Measurements from ENCODE around the gene GRHL3. TPM values are rescaled to one million over a fixed set of nuclear protein-coding genes. Genes with fewer than 3 reads are reported as not detected.

Gene GRHL3
- total and polyA plus RNA-seq, 4 donors = 0.23 to 0.95 (median 0.35) TPM

DNA sequence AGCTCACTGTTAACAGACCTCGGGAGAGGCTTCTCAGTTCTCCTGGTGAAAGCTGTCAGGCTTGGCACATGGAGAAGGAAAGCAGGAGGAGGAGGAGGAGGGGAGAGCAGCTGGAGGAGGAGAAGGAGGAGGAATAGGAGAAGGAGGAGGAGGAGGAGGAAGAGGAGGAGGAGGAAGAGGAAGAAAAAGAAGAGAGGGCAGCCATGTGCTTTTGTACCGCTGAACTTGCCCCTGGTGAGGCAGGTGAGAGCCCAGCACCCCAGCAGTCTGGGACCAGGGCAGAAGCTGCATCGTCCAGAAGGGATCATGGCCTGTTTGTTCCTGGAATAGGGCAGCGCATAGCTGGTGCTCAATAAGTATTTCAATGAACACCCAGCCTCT, 21.3 kb upstream of the GRHL3 start:
- no peak overlapping the region for H3K9ac ChIP-seq (ENCODE audit: insufficient read depth in 1 of 2, low read length in 2 of 2)
- no peak for ATAC-seq (ENCODE audit: insufficient read depth, low FRiP score)

DNA sequence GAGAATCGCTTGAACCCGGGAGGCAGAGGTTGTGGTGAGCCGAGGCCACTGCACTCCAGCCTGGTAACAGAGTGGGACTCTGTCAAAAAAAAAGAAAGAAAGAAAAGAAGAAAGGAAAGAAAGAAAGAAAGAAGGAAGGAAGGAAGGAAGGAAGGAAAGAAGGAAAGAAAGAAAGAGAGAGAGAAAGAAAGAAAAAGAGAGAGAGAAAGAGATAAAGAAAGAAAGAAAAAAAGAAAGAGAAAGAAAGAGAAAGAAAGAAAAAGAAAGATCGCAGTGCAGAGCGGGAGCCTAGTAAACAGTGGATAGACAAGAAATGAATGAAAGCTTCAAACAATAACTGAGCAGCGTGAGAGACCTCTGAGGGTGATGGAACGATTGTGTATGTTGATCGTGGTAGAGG, 20.6 kb upstream of the GRHL3 start:
- H3K36me3 ChIP-seq (ENCODE audit: control insufficient read depth in 4 of 4, insufficient read depth in 4 of 4, low read length in 4 of 4) = no peaks in the 10 kb centered on the region
- TF ChIP-seq, protein P1, sequence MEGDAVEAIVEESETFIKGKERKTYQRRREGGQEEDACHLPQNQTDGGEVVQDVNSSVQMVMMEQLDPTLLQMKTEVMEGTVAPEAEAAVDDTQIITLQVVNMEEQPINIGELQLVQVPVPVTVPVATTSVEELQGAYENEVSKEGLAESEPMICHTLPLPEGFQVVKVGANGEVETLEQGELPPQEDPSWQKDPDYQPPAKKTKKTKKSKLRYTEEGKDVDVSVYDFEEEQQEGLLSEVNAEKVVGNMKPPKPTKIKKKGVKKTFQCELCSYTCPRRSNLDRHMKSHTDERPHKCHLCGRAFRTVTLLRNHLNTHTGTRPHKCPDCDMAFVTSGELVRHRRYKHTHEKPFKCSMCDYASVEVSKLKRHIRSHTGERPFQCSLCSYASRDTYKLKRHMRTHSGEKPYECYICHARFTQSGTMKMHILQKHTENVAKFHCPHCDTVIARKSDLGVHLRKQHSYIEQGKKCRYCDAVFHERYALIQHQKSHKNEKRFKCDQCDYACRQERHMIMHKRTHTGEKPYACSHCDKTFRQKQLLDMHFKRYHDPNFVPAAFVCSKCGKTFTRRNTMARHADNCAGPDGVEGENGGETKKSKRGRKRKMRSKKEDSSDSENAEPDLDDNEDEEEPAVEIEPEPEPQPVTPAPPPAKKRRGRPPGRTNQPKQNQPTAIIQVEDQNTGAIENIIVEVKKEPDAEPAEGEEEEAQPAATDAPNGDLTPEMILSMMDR (IDR thresholded peaks at IDR 0.05; ENCODE audit: control extremely low read depth, extremely low read depth) = no peak
- H3K4me3 ChIP-seq = no peak overlapping the region
- no peak for ATAC-seq (ENCODE audit: insufficient read depth, low FRiP score)
- no peak overlapping the region for H3K9ac ChIP-seq (ENCODE audit: insufficient read depth in 1 of 2, low read length in 2 of 2)
- WGBS, 2 donors = 92 to 95% methylated on average over 8 of the region's 8 CpGs
- peaks cover 0 to 3% (median 0%) of the 10 kb centered on the region in 3 donors for H3K27me3 ChIP-seq (ENCODE audit: control insufficient read depth in 3 of 3, insufficient read depth in 3 of 3, low read length in 2 of 3)
- peaks cover 0 to 20% (median 6%) of the 10 kb centered on the region in 5 donors for H3K4me1 ChIP-seq (ENCODE audit: control insufficient read depth in 5 of 5, insufficient read depth in 5 of 5, low read length in 5 of 5)
- H3K27ac ChIP-seq (ENCODE audit: low read depth in 1 of 2, low read length in 1 of 2) = no peak overlapping the region
- DNase-seq = no peak
- H3K9me3 ChIP-seq (ENCODE audit: control insufficient read depth in 4 of 4, insufficient read depth in 3 of 4, low read length in 3 of 4) = no peaks in the 10 kb centered on the region

More for the DNA sequence above, 21.3 kb upstream of the GRHL3 start:
- no peak overlapping the region for H3K27ac ChIP-seq (ENCODE audit: low read depth in 1 of 2, low read length in 1 of 2)
- TF ChIP-seq, protein P1 (IDR thresholded peaks at IDR 0.05; ENCODE audit: control extremely low read depth, extremely low read depth) = no peak
- no peak for DNase-seq
- H3K9me3 ChIP-seq (ENCODE audit: control insufficient read depth in 4 of 4, insufficient read depth in 3 of 4, low read length in 3 of 4) = no peaks in the 10 kb centered on the region
- H3K27me3 ChIP-seq (ENCODE audit: control insufficient read depth in 3 of 3, insufficient read depth in 3 of 3, low read length in 2 of 3) = peaks cover 0 to 3% (median 0%) of the 10 kb centered on the region in 3 donors
- H3K4me1 ChIP-seq (ENCODE audit: control insufficient read depth in 5 of 5, insufficient read depth in 5 of 5, low read length in 5 of 5) = peaks cover 0 to 20% (median 6%) of the 10 kb centered on the region in 5 donors
- 88 to 93% methylated on average over 4 of the region's 4 CpGs for WGBS, 2 donors
- H3K36me3 ChIP-seq (ENCODE audit: control insufficient read depth in 4 of 4, insufficient read depth in 4 of 4, low read length in 4 of 4) = no peaks in the 10 kb centered on the region
- no peak overlapping the region for H3K4me3 ChIP-seq

DNA sequence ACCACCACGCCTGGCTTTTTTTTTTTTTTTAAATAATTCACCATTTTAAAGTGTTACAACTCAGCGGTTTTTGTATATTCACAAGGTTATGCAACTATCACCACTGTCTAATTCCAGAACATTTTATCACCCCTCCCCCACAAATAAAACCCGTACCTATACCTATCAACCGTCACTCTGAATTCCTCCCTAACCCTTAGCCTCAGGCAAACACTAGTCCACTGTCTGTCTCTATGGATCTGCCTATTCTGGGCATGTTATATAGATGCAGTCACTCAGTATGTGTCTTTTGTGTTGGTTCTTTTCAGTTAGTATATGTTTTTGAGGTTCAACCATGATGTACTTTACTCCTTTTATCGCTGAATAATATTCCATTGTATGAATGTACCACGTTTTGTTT, 19.3 kb upstream of the GRHL3 start:
- DNase-seq (no peak), ATAC-seq (ENCODE audit: insufficient read depth, low FRiP score) (no peak)
- Histone ChIP-seq H3K4me1 (ENCODE audit: control insufficient read depth in 5 of 5, insufficient read depth in 5 of 5, low read length in 5 of 5) (peaks cover 0 to 12% (median 1%) of the 10 kb centered on the region in 5 donors), H3K27me3 (ENCODE audit: control insufficient read depth in 3 of 3, insufficient read depth in 3 of 3, low read length in 2 of 3) (peaks cover 0 to 8% (median 5%) of the 10 kb centered on the region in 3 donors), H3K4me3 (no peak overlapping the region), H3K9me3 (ENCODE audit: control insufficient read depth in 4 of 4, insufficient read depth in 3 of 4, low read length in 3 of 4) (no peaks in the 10 kb centered on the region), H3K36me3 (ENCODE audit: control insufficient read depth in 4 of 4, insufficient read depth in 4 of 4, low read length in 4 of 4) (no peaks in the 10 kb centered on the region), H3K27ac (ENCODE audit: low read depth in 1 of 2, low read length in 1 of 2) (no peak overlapping the region), H3K9ac (ENCODE audit: insufficient read depth in 1 of 2, low read length in 2 of 2) (no peak overlapping the region)
- 78 to 79% methylated on average over 6 of the region's 6 CpGs for WGBS, 2 donors
- TF ChIP-seq, protein P1 (IDR thresholded peaks at IDR 0.05; ENCODE audit: control extremely low read depth, extremely low read depth) = no peak
